ENCODE results near the gene SVIP.

Gene SVIP

DNA sequence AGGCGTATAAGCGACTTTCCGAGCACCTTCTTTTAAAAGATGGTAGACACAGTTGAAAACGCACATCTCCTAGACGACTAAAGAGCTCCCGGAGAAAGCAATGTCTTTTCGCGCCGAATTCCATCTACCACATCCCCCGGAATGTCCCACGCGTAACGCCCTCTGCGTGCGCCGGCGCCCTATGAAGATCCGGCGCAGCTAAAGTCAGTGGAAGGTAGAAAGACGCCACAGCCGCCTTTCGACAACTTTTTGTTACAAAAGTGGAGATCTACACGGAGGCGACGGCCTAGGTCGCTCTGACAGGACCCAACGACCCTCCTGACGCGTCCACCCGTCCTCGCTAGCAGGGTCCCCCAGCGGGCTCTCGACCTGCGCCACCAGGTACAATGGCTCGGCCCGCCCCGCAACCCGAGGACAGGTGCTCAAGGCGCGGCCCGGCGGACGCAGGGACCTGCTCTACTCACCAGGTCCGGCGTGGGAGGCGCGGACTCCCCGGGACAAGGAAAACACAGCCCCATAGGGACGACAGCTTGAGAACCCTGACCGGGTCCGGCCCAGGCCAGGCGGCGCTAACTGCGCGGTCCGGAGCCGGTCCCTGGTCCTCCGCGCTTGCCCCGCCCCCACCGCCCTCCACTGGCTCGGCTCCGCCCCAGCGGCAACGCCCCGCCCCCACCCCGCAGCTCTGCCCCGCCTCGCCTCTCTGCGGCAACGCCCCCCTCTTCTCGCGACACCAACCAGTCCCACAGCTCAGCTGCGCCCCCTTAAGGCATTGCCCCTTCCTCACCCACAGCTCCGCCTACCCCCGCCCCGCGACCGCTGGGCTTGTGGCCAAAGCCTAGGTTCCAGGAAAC, at the start of gene SVIP:
TSS of gene SVIP (minus strand) at position 571 of the 851 bp plus-strand sequence. CDS start at position 518, 53 bp downstream.
- DNase-seq (ENCODE audit: low read depth), result peak; percentile 75

DNA sequence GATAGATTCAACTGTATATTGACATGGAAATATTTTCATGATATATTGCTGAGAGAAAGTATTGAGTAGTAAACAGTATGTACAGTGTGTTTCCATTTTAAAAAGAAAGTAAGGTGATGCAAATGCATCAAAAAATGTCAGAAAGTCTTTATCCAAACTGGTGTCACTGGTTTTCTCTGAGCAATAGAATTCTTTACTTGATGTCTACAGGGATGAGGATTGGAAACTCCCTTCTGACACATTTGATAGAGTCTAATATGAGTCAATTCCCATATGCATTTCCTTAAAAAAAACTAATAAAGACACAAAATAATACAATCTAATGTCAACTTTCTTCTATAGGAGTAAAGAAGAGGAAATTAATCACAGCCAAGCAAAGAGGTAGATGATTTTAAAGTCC, 49.0 kb upstream of the SVIP start:
- DNase-seq (ENCODE audit: low read depth), result no peak

DNA sequence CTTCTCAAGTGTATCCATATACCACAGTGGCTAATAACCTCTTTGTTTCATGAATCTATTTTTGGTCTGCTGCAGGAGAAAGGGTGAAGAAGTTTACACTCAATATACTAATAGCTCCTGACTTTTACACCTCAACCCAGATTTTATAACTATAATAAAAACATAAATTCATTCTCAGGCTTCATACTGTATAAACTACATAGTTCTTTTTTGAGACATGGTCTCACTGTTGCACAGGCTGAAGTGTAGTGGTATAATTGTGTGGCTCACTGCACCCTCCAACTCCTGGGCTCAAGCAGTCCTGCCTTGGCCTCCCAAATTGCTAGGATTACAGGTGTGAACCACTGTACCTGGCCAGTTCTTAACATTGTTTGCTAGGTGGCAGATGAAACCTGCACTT, 48.4 kb upstream of the SVIP start:
- no peak for DNase-seq (ENCODE audit: low read depth)

DNA sequence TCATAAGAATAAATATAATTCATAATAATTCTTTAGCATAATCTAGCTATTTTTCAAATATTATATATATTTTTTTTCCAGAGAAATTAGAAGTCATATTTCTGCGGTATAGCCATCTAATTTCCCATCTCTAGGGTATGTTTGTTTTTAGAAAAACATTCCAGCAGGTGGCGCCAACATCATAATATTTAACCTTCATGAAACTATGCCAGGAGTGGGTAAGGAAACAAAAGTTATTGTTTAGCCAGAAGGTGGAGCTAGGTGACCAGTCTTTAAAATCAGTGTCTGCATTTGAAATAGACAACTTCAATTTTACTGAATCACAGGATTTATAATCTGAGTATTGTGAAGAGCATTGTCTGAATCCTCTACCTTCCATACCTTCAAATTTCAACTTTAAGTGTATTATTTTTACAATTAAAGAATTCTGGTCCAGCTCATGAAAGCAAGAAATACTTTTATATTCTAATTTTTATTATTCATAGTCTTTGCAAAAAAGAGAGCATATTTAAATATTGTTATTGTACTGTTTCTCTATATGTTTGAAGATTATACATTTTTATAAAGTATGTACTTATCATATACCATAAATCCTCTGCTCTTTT, 46.4 kb upstream of the SVIP start:
- DNase-seq (ENCODE audit: low read depth), result peak; percentile 9

- no peak for DNase-seq (ENCODE audit: low read depth)
These were observed 39.7 kb upstream of the SVIP start for GRCh38 chr11:22869325-22869724.

GRCh38 chr11:22860241-22860640, 30.6 kb upstream of the SVIP start, which contains the start of gene CCDC179:
Gene CCDC179 (minus strand): TSS chr11:22860474. CDS start chr11:22860421, 53 bp downstream.
- no peak for DNase-seq (ENCODE audit: low read depth)

- no peak for DNase-seq (ENCODE audit: low read depth)
These were observed 30.2 kb upstream of the SVIP start for GRCh38 chr11:22859756-22860155.

DNA sequence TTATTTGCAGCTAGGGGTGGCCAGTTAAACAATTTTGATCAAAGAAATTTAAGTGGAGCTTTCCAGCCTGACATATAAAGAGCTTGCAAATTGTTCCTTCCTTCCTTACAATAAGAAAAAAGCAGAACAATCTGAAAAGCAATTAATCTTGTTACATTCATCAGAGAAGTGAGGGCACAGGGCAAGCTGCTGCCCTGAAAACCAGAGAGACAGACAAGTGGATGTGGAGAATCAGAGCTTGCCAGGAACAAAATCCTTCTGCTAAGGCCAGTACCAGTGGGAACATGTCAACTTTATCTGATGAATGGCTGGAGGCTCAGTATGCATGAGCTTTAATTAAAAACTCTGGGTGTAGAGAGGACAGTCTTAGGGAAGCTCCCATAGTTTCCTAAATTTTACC, 21.9 kb upstream of the SVIP start:
- DNase-seq (ENCODE audit: low read depth), result no peak

DNA sequence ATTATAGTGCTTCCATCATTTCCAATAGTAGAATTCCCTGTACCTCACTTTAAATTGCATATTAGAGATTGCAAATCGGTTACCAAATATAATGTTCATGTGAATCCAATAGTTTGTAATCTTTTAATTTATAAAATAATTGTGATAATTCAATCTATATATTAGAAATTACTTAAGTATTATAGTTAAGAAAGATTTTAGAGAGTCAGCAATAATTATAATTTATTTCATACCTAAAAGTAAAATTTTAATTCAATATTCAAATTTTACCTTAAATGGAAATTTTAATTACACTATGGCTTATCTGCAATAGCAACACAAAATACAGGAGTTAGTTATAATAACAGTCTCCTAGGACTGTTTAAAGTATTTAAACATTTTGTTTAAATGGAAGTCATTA, 17.1 kb upstream of the SVIP start:
- DNase-seq (ENCODE audit: low read depth), result no peak

GRCh38 chr11:22832315-22833015, 2.9 kb upstream of the SVIP start:
- DNase-seq (ENCODE audit: low read depth), result no peak

GRCh38 chr11:22830082-22830414, 447 bp upstream of the SVIP start:
- no peak for DNase-seq (ENCODE audit: low read depth)

- DNase-seq (ENCODE audit: low read depth), result no peak
These were observed 1.2 kb downstream of the SVIP start for GRCh38 chr11:22828373-22828772.

GRCh38 chr11:22822203-22822602, 7.4 kb downstream of the SVIP start:
- no peak for DNase-seq (ENCODE audit: low read depth)

DNA sequence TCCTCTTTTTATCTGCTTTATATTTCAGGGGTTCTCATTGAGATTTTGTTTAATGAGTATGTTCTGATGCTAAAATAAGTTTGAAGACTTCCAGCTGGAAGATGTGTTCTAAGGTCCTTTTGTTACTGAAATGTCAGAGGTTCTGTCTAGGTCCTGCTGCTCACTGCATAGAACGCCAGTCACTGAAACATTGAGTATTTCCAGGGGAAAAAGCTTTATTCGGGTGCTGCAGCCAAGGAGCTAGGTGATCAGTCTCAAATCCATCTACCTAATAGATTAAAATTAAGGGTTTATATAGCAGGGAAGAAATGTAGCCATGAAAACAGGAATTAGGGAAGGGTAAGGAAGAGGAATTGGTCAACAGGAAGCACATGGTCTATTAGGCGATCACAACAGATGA, 19.7 kb downstream of the SVIP start:
- DNase-seq (ENCODE audit: low read depth), result no peak

- no peak for DNase-seq (ENCODE audit: low read depth)
These were observed 20.9 kb downstream of the SVIP start for GRCh38 chr11:22808571-22809197.

- DNase-seq (ENCODE audit: low read depth), result no peak
These were observed 21.6 kb downstream of the SVIP start for GRCh38 chr11:22807855-22808570.

DNA sequence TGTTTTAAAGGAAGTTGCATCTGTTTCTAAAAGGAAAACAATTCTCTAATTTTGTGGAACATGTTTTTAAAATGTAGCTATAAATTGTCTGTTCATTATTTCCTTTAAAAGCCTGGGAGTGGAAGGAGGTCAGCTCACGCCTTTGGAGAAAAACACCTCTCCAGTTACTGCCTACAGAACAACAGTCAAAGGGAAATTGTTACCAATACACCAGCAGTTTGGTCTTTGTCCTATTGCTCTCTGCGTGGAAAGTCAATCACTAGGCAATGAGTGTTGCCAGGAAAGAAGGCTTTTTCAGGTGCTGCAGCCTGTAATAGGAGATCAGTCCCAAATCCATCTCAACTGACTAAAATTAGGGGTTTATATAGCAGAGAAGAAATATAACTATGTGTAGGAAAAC, 22.2 kb downstream of the SVIP start:
- no peak for DNase-seq (ENCODE audit: low read depth)

GRCh38 chr11:22802861-22803260, 26.7 kb downstream of the SVIP start:
- no peak for DNase-seq (ENCODE audit: low read depth)

- no peak for DNase-seq (ENCODE audit: low read depth)
These were observed 29.1 kb downstream of the SVIP start for GRCh38 chr11:22800482-22800881.

DNA sequence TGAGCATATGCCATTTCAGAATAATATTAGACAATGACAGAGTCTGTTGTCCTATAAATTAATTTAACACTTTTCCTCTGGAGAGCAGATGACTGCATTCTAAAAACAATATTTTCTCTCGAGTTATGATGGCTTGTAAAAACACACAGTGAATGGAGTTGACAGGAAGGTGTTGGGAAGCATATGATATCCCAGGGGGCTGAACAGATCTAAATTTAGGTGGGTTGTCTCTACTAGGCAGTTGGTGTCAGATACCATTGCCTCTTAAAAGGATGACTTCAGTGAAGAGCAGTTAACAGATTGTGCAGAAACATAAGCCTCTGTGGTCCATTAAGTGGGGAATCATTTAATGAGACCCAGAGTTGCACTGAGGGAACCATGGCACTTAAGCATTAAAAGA, 30.7 kb downstream of the SVIP start:
- no peak for DNase-seq (ENCODE audit: low read depth)

- DNase-seq (ENCODE audit: low read depth), result no peak
These were observed 32.6 kb downstream of the SVIP start for GRCh38 chr11:22797047-22797446.

GRCh38 chr11:22795914-22796313, 33.7 kb downstream of the SVIP start:
- DNase-seq (ENCODE audit: low read depth), result no peak

All from CMK (cell line).